T-cell (primary cell): ENCODE data around the gene MAPT. TPM values are rescaled to one million over a fixed set of nuclear protein-coding genes. Genes with fewer than 3 reads are reported as not detected.

ENCODE experiments used
- ATAC-seq, 4 experiments: fragments of 200-7000 bp in 3 of 4; fragments of 150-1000 bp in 1 of 4; cut with Tn5 transposase; replicated peaks in 1 of 4; 1 replicate in 3 of 4; 2 replicates in 1 of 4; pipeline ENCODE4 v1.10.0; 2021; ENCODE audit warnings: moderate library complexity in 3 of 4, mild to moderate bottlenecking in 2 of 4, moderate number of reproducible peaks in 1 of 4
- CTCF ChIA-PET, 2 donors: fragments of 300-600 bp; sonication (Branson Sonifier 250); formaldehyde crosslinking; loops; one replicate each; lab custom pipeline; 2022; ENCODE audit warnings: antibody characterized with exemption in 2 of 2; lab: Charles Lee
- POLR2A ChIA-PET, 2 donors: fragments of 300-600 bp; sonication (Branson Sonifier 250); formaldehyde crosslinking; loops; one replicate each; lab custom pipeline; 2022; ENCODE audit warnings: antibody characterized with exemption in 2 of 2; lab: Charles Lee
- DNase-seq, 35 experiments: peaks; one replicate each; pipeline versions ENCODE4 v3.0.0 to v3.0.0-alpha.2; 2013 to 2023
- H3K27ac ChIP-seq: one replicate; pipeline ENCODE4 v1.5.1; 2013; ENCODE audit warnings: low read length
- H3K27me3 ChIP-seq, 2 experiments: replicated peaks in 1 of 2; 1 replicate in 1 of 2; 2 replicates in 1 of 2; pipeline versions ENCODE4 v1.6.1 to v1.7.0; 2013; ENCODE audit warnings: low read length in 1 of 2, mixed read lengths in 1 of 2; ENCODE audit not compliant: control insufficient read depth in 2 of 2, insufficient read depth in 2 of 2; ENCODE audit errors: extremely low read depth in 1 of 2
- H3K36me3 ChIP-seq, 2 donors: 1 replicate in 1 of 2; 2 replicates in 1 of 2; pipeline versions ENCODE4 v1.6.1 to v1.7.0; 2013; ENCODE audit warnings: low read length in 1 of 2; ENCODE audit not compliant: control insufficient read depth in 2 of 2, insufficient read depth in 1 of 2; ENCODE audit errors: extremely low read depth in 1 of 2
- H3K4me1 ChIP-seq, 2 experiments: 1 replicate in 1 of 2; 2 replicates in 1 of 2; pipeline versions ENCODE4 v1.6.1 to v1.7.0; 2013; ENCODE audit warnings: low read length in 2 of 2, mixed read lengths in 1 of 2; ENCODE audit not compliant: insufficient read depth in 2 of 2, control insufficient read depth in 1 of 2; ENCODE audit errors: extremely low read depth in 1 of 2
- H3K4me3 ChIP-seq, 2 donors: 1 replicate in 1 of 2; 2 replicates in 1 of 2; pipeline versions ENCODE4 v1.5.1 to v1.7.0; 2013; ENCODE audit warnings: mild to moderate bottlenecking in 2 of 2, low read length in 1 of 2, moderate library complexity in 1 of 2; ENCODE audit not compliant: control insufficient read depth in 1 of 2; ENCODE audit errors: extremely low read depth in 1 of 2
- H3K9me3 ChIP-seq: 2 replicates; pipeline ENCODE4 v1.7.0; 2013
- H3K27ac Mint-ChIP-seq, 2 donors: one replicate each; pipeline ENCODE4 v1.8.0; 2020 to 2021; ENCODE audit warnings: mild to moderate bottlenecking in 2 of 2, mixed read lengths in 2 of 2
- H3K27me3 Mint-ChIP-seq, 2 donors: one replicate each; pipeline ENCODE4 v1.8.0; 2021 to 2022; ENCODE audit warnings: mixed read lengths in 2 of 2
- H3K36me3 Mint-ChIP-seq: one replicate; pipeline ENCODE4 v1.8.0; 2021; ENCODE audit warnings: mixed read lengths
- H3K4me1 Mint-ChIP-seq, 3 donors: one replicate each; pipeline ENCODE4 v1.8.0; 2020 to 2022; ENCODE audit warnings: mixed read lengths in 3 of 3, mild to moderate bottlenecking in 1 of 3
- H3K4me3 Mint-ChIP-seq, 3 donors: one replicate each; pipeline ENCODE4 v1.8.0; 2020 to 2022; ENCODE audit warnings: mild to moderate bottlenecking in 3 of 3, mixed read lengths in 3 of 3, moderate library complexity in 3 of 3
- H3K9me3 Mint-ChIP-seq, 3 donors: one replicate each; pipeline ENCODE4 v1.8.0; 2020 to 2022; ENCODE audit warnings: mixed read lengths in 3 of 3
- WGBS: methylation state at CpG from one replicate; pipeline ENCODE4 v1.1.5; 2013; ENCODE audit warnings: missing lambda C conversion rate; ENCODE audit not compliant: insufficient coverage; 5-methylcytosine and 5-hydroxymethylcytosine counted together
- total RNA-seq, 35 experiments: library from RNA in 6 of 35; stranded (reverse) in 6 of 35; fragments of 120-200 nt in 1 of 35; gene quantifications; one replicate each; pipeline versions ENCODE4 v1.2.1 to v1.2.4 and lab custom pipeline; 2013 to 2026

The MAPT gene
- total RNA-seq, 5 donors from 2014 or later (not counting 1 experiment from before 2014, with no cell fraction given): 0.86 to 1.8 (median 1.2) TPM

DNA sequence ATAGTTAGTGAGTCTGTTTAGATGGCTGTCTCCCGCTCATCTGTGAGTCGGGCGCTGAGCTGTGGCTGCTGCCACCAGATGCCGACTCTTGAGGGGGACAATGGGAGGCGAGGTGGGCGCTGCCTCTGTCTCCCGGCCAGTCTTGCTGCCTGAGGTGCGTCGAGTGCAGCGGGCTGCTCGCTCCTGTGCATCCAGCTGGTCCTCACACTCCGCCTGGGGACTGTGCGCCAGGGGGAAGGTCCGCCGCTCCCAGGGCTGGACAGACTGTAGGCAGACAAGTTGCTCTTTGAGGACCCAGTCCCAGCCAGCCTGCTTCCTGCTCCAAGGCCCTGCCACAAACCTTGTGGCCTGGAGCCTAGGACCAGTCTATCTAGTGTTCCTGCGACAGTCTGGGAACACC is 137.1 kb downstream of the MAPT start:
- no peak overlapping the region for H3K4me3 ChIP-seq
- ATAC-seq (peak in 1 of 4 experiments; percentile 11), DNase-seq (no peak)
- Mint-ChIP-seq H3K4me3 (no peak overlapping the region), H3K27ac (no peak overlapping the region), H3K36me3 (peaks cover 62% of the 10 kb centered on the region), H3K27me3 (no peaks in the 10 kb centered on the region), H3K4me1 (peaks cover 10 to 35% (median 34%) of the 10 kb centered on the region in 3 donors), H3K9me3 (no peaks in the 10 kb centered on the region)
- H3K27me3 ChIP-seq: no peaks in the 10 kb centered on the region
- H3K9me3 ChIP-seq: no peaks in the 10 kb centered on the region
- ChIA-PET CTCF (no interaction called here), POLR2A (no interaction called here)
- H3K36me3 ChIP-seq: peaks cover 17 to 76% of the 10 kb centered on the region in 2 donors
- WGBS: 96% methylated on average over 15 of the region's 16 CpGs
- H3K27ac ChIP-seq: no peak overlapping the region
- peaks cover 0 to 3% of the 10 kb centered on the region in 2 experiments for H3K4me1 ChIP-seq

DNA sequence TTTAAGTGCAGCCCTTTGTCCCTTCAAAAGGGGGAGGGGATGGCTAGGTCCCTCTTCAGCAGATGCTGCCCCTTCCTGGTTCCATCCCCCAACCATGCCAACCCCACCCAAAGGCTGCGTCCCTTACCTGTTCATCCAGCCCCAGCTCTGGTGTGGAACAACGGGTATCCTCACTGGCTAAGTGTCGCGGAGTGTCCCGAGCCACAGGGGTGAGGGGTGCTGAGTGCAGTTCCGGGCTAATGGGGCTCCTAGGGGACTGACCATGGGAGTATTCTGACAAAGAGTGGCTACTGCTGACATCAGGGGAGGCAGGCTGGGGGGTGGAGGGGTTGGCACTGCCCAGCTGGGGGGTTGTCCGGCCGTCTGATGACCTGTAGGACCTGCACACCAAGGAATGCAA is 137.6 kb downstream of the MAPT start:
- Histone ChIP-seq H3K27ac (no peak overlapping the region), H3K4me1 (peaks cover 0 to 3% of the 10 kb centered on the region in 2 experiments), H3K9me3 (no peaks in the 10 kb centered on the region), H3K27me3 (no peaks in the 10 kb centered on the region), H3K36me3 (peaks cover 18 to 76% of the 10 kb centered on the region in 2 donors), H3K4me3 (no peak overlapping the region)
- no peak for DNase-seq
- Mint-ChIP-seq H3K36me3 (peaks cover 62% of the 10 kb centered on the region), H3K27me3 (no peaks in the 10 kb centered on the region), H3K4me1 (peaks cover 10 to 35% (median 33%) of the 10 kb centered on the region in 3 donors), H3K4me3 (no peak overlapping the region), H3K9me3 (no peaks in the 10 kb centered on the region), H3K27ac (no peak overlapping the region)
- ChIA-PET POLR2A (no interaction called here), CTCF (no interaction called here)
- ATAC-seq: no peak
- WGBS: 82% methylated on average over 4 of the region's 8 CpGs

DNA sequence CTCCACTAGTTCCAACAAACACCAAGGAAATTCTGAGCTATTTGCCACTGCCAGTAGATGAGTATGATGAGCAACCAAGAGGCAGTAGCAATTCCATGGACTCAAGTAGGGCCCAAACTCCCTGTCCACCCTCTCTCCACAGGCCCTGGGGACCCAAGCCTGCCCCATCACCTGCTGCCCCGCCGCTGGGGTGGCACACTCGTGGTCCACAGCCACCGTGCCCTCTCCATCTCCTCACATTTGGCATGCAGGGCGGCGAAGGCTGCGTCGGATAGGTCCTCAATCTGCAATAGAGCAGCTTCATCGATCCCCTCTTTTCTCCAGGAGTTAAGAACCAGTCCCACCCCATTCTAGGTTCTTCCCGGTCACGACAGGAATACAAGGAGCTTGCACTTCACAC is 138.6 kb downstream of the MAPT start:
- CTCF ChIA-PET: interaction anchor here in 1 of 2 donors (1.7 kb wide), 1 partner anchor 16 kb away, joined by 3 read pairs; no protein-coding TSS in a partner anchor
- Mint-ChIP-seq H3K36me3 (peaks cover 71% of the 10 kb centered on the region), H3K27me3 (no peaks in the 10 kb centered on the region), H3K27ac (peak overlapping the region in 1 of 2 donors; percentile 28), H3K4me1 (peaks cover 10 to 36% (median 30%) of the 10 kb centered on the region in 3 donors), H3K4me3 (no peak overlapping the region), H3K9me3 (no peaks in the 10 kb centered on the region)
- ATAC-seq (no peak), DNase-seq (no peak)
- POLR2A ChIA-PET: no interaction called here
- H3K36me3 ChIP-seq: peaks cover 18 to 84% of the 10 kb centered on the region in 2 donors
- no peaks in the 10 kb centered on the region for H3K9me3 ChIP-seq
- H3K4me1 ChIP-seq: peaks cover 0 to 3% of the 10 kb centered on the region in 2 experiments
- 94% methylated on average over 8 of the region's 11 CpGs for WGBS
- no peak overlapping the region for H3K4me3 ChIP-seq
- H3K27ac ChIP-seq: no peak overlapping the region
- no peaks in the 10 kb centered on the region for H3K27me3 ChIP-seq

DNA sequence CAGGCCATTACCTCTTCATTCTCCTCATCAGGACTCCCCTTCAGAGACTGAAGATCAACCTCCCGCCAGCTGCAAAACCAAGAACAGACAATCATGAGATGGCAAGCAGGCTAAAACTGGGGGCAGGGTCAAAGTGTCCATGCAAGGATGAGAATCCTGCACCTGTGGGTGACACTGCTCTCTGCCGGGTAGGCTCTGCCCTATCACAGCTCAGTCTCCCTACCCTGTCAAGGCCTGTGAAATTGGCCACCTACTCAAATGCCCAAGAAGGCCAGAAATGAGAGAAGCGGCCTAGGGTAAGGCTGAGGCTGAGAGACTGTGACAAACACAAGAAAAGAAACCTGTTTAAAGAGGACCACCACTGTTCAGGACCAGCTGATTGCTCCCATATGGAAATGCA is 139.0 kb downstream of the MAPT start:
- CTCF ChIA-PET: interaction anchor here in 1 of 2 donors (1.7 kb wide), 1 partner anchor 15 kb away, joined by 3 read pairs; no protein-coding TSS in a partner anchor
- no peak overlapping the region for H3K27ac Mint-ChIP-seq
- Histone ChIP-seq H3K27ac (no peak overlapping the region), H3K36me3 (peaks cover 18 to 89% of the 10 kb centered on the region in 2 donors), H3K9me3 (no peaks in the 10 kb centered on the region), H3K4me3 (no peak overlapping the region), H3K27me3 (no peaks in the 10 kb centered on the region), H3K4me1 (peaks cover 0 to 3% of the 10 kb centered on the region in 2 experiments)
- no peak for DNase-seq
- H3K4me3 Mint-ChIP-seq: no peak overlapping the region
- H3K4me1 Mint-ChIP-seq: peaks cover 10 to 41% (median 33%) of the 10 kb centered on the region in 3 donors
- no peaks in the 10 kb centered on the region for H3K27me3 Mint-ChIP-seq
- H3K9me3 Mint-ChIP-seq: no peaks in the 10 kb centered on the region
- WGBS: 96% methylated on average over 3 of the region's 3 CpGs
- peaks cover 76% of the 10 kb centered on the region for H3K36me3 Mint-ChIP-seq
- ATAC-seq: no peak
- POLR2A ChIA-PET: no interaction called here

DNA sequence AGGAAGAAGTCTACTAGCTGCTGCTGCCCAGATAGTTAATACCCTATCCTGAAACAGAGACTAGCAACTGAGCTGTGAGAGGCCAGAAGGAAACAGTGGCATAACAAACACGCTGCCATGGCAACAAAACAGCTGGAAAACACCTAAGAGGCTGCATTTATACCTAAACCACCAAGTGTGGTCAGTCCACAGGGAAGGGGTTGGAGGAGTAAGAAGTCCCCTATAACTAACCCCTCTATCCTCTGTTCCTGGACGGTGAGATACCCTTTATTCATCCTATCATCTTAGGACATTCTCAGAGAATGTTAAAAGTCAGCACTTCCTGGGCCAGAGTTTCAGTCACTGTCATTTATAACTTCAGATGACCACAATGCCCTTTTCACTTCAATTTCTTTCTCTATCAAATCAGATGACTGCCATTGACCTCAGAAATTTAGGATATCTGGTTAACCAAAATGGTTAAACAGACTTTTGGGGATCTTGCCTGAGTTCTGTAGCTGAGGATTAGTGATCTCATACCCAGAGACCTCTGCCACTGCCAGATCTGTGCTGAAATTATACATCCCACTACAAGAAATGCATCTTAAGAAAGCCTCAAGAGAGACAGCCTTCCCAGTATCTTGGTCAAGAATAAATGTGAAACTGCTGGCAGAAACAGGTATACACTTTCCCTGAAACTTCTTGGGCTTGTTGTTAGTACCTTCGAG is 140.9 kb downstream of the MAPT start:
- CTCF ChIA-PET: interaction anchor here in 1 of 2 donors (0.6 to 1.0 kb wide), 2 partner anchors 9 to 1064 kb away, joined by 3 to 4 read pairs; no protein-coding TSS in a partner anchor
- Histone ChIP-seq H3K4me3 (no peak overlapping the region), H3K4me1 (no peaks in the 10 kb centered on the region), H3K9me3 (no peaks in the 10 kb centered on the region), H3K36me3 (peaks cover 24 to 97% of the 10 kb centered on the region in 2 donors), H3K27me3 (no peaks in the 10 kb centered on the region), H3K27ac (no peak overlapping the region)
- Mint-ChIP-seq H3K9me3 (no peaks in the 10 kb centered on the region), H3K27ac (peak overlapping the region; percentile 66 to 76), H3K4me3 (no peak overlapping the region), H3K36me3 (peaks cover 78% of the 10 kb centered on the region), H3K27me3 (no peaks in the 10 kb centered on the region), H3K4me1 (peaks cover 4 to 28% (median 22%) of the 10 kb centered on the region in 3 donors)
- no CpG with 5 or more reads among the region's 3 CpGs for WGBS
- peak in 7 of 35 experiments; percentile 10 to 52 (median 12) for DNase-seq
- peak in 1 of 4 experiments; percentile 57 for ATAC-seq
- POLR2A ChIA-PET: no interaction called here

DNA sequence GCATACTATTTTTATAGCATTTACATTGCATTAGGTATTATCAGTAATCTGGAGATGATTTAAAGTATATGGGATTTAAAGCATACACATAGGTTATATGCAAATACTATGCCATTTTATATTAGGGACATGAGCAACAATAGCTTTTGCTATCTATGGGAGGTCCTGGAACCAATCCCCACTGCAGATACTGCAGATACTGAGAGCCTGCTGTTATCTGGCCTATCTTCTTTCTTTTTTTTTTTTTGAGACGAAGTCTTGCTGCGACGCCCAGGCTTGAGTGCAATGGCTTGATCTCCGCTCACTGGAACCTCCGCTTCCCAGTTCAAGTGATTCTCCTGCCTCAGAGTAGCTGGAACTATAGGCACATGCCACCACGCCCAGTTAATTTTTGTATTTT is 142.1 kb downstream of the MAPT start:
- Histone ChIP-seq H3K4me1 (no peaks in the 10 kb centered on the region), H3K4me3 (no peak overlapping the region), H3K27ac (no peak overlapping the region), H3K27me3 (no peaks in the 10 kb centered on the region), H3K9me3 (no peaks in the 10 kb centered on the region), H3K36me3 (peaks cover 14 to 95% of the 10 kb centered on the region in 2 donors)
- H3K4me3 Mint-ChIP-seq: no peak overlapping the region
- DNase-seq (no peak), ATAC-seq (no peak)
- peaks cover 74% of the 10 kb centered on the region for H3K36me3 Mint-ChIP-seq
- H3K27ac Mint-ChIP-seq: peak overlapping the region; percentile 28 to 39
- H3K4me1 Mint-ChIP-seq: peaks cover 0 to 23% (median 17%) of the 10 kb centered on the region in 3 donors
- 93% methylated on average over 2 of the region's 6 CpGs for WGBS
- no peaks in the 10 kb centered on the region for H3K27me3 Mint-ChIP-seq
- ChIA-PET CTCF (interaction anchor here in 1 of 2 donors (0.7 to 1.0 kb wide), 3 partner anchors 8 to 90 kb away, joined by 4 to 7 read pairs (median 4); no protein-coding TSS in a partner anchor), POLR2A (no interaction called here)
- H3K9me3 Mint-ChIP-seq: no peaks in the 10 kb centered on the region
